WTC11 (cell line): Measurements from ENCODE around the gene ILF3. TPM values are rescaled to one million over a fixed set of nuclear protein-coding genes. Genes with fewer than 3 reads are reported as not detected.

Source experiments
- ATAC-seq: fragments of 200-7000 bp; cut with Tn5 transposase; 2 replicates; pipeline ENCODE4 v1.10.0; 2021; ENCODE audit warnings: mild to moderate bottlenecking, moderate library complexity
- CTCF ChIA-PET: fragments of 300-600 bp; sonication (Branson Sonifier 250); formaldehyde crosslinking; loops from one replicate; lab custom pipeline; 2021; ENCODE audit warnings: antibody characterized with exemption; lab: Charles Lee
- POLR2A ChIA-PET: fragments of 350-600 bp; sonication (Branson Sonifier 250); formaldehyde crosslinking; loops from one replicate; lab custom pipeline; 2021; ENCODE audit warnings: antibody characterized with exemption; lab: Charles Lee
- DNase-seq: peaks from one replicate; pipeline ENCODE4 v3.0.0; 2021; ENCODE audit warnings: low spot score
- H3K27ac Mint-ChIP-seq: 2 replicates; pipeline ENCODE4 v1.8.0; 2021; ENCODE audit warnings: mixed read lengths
- H3K27me3 Mint-ChIP-seq: 2 replicates; pipeline ENCODE4 v1.8.0; 2021; ENCODE audit warnings: low read depth, mild to moderate bottlenecking, moderate library complexity, mixed read lengths
- H3K36me3 Mint-ChIP-seq: 2 replicates; pipeline ENCODE4 v1.8.0; 2021; ENCODE audit warnings: mixed read lengths
- H3K4me1 Mint-ChIP-seq: 2 replicates; pipeline ENCODE4 v1.8.0; 2022; ENCODE audit warnings: mixed read lengths
- H3K4me3 Mint-ChIP-seq: 2 replicates; pipeline ENCODE4 v1.8.0; 2021; ENCODE audit warnings: mild to moderate bottlenecking, moderate library complexity, mixed read lengths
- H3K9me3 Mint-ChIP-seq: 2 replicates; pipeline ENCODE4 v1.8.0; 2021; ENCODE audit warnings: mixed read lengths
- ETV6 ChIP-seq: sonication (generic); formaldehyde crosslinking; IDR thresholded peaks from 2 replicates; pipeline ENCODE4 v1.8.1; 2022; ENCODE audit warnings: mild to moderate bottlenecking, missing genetic modification reagents
- FOXK1 ChIP-seq: sonication (generic); formaldehyde crosslinking; IDR thresholded peaks from 2 replicates; pipeline ENCODE4 v1.8.0; 2022; ENCODE audit warnings: mild to moderate bottlenecking, moderate library complexity, missing genetic modification reagents
- FOXP1 ChIP-seq: sonication (generic); formaldehyde crosslinking; IDR thresholded peaks from 2 replicates; pipeline ENCODE4 v1.8.0; 2022; ENCODE audit warnings: missing genetic modification reagents, mild to moderate bottlenecking, moderate library complexity, borderline replicate concordance
- GABPB1 ChIP-seq: sonication (generic); formaldehyde crosslinking; IDR thresholded peaks from 2 replicates; pipeline ENCODE4 v1.8.1; 2023; ENCODE audit warnings: mild to moderate bottlenecking, missing genetic modification reagents
- HMGA2 ChIP-seq: fragments of 250-450 bp; sonication (Bioruptor Pico); IDR thresholded peaks from 2 replicates; pipeline ENCODE4 v1.4.0; 2021; ENCODE audit warnings: mild to moderate bottlenecking, moderate library complexity
- MYBL2 ChIP-seq: sonication (generic); formaldehyde crosslinking; IDR thresholded peaks from 2 replicates; pipeline ENCODE4 v1.8.1; 2023; ENCODE audit warnings: mild to moderate bottlenecking, moderate library complexity, missing genetic modification reagents
- NFE2L1 ChIP-seq: sonication (generic); formaldehyde crosslinking; IDR thresholded peaks from 2 replicates; pipeline ENCODE4 v1.8.1; 2023; ENCODE audit warnings: missing genetic modification reagents
- NFYB ChIP-seq: sonication (generic); formaldehyde crosslinking; conservative IDR thresholded peaks from 2 replicates; pipeline ENCODE4 v1.8.0; 2022; ENCODE audit warnings: low read depth, missing genetic modification reagents
- NR1H2 ChIP-seq: sonication (generic); formaldehyde crosslinking; IDR thresholded peaks from 2 replicates; pipeline ENCODE4 v1.9.0; 2021; ENCODE audit warnings: mild to moderate bottlenecking, moderate library complexity, missing genetic modification reagents
- NR2C2 ChIP-seq: sonication (generic); formaldehyde crosslinking; IDR thresholded peaks from 2 replicates; pipeline ENCODE4 v1.8.0; 2022; ENCODE audit warnings: mild to moderate bottlenecking, missing genetic modification reagents
- RORB ChIP-seq: fragments of 250-450 bp; sonication (Bioruptor Pico); IDR thresholded peaks from 2 replicates; pipeline ENCODE4 v1.9.0; 2021; ENCODE audit warnings: mild to moderate bottlenecking
- TP53 ChIP-seq: sonication (generic); formaldehyde crosslinking; IDR thresholded peaks from 2 replicates; pipeline ENCODE4 v1.8.1; 2023; ENCODE audit warnings: mild to moderate bottlenecking, missing genetic modification reagents
- ZBTB21 ChIP-seq: sonication (generic); formaldehyde crosslinking; IDR thresholded peaks from 2 replicates; pipeline ENCODE4 v1.8.1; 2023; ENCODE audit warnings: mild to moderate bottlenecking, missing genetic modification reagents, borderline replicate concordance
- ZNF121 ChIP-seq: sonication (generic); formaldehyde crosslinking; IDR thresholded peaks from 2 replicates; pipeline ENCODE4 v1.8.0; 2023; ENCODE audit warnings: missing genetic modification reagents
- ZNF219 ChIP-seq: sonication (generic); formaldehyde crosslinking; IDR thresholded peaks from 2 replicates; pipeline ENCODE4 v1.8.0; 2023; ENCODE audit warnings: missing genetic modification reagents, mild to moderate bottlenecking, borderline replicate concordance
- ZNF317 ChIP-seq: sonication (generic); formaldehyde crosslinking; IDR thresholded peaks from 2 replicates; pipeline ENCODE4 v1.8.1; 2023; ENCODE audit warnings: low read depth, mild to moderate bottlenecking, moderate library complexity, missing genetic modification reagents, borderline replicate concordance
- ZNF396 ChIP-seq: fragments of 250-450 bp; sonication (Bioruptor Pico); IDR thresholded peaks from 2 replicates; pipeline ENCODE4 v1.8.0; 2021; ENCODE audit warnings: mild to moderate bottlenecking, moderate library complexity, borderline replicate concordance
- total RNA-seq: library from RNA; stranded (reverse); gene quantifications from 3 replicates; pipeline ENCODE4 v1.2.3, GENCODE V29; 2021
- TF ChIP-seq, protein P1 (sequence below): sonication (generic); formaldehyde crosslinking; IDR thresholded peaks from 2 replicates; pipeline ENCODE4 v1.8.1; 2023; ENCODE audit warnings: mild to moderate bottlenecking, missing genetic modification reagents
- TF ChIP-seq, protein P2 (sequence below): fragments of 250-450 bp; sonication (Bioruptor Pico); IDR thresholded peaks from 2 replicates; pipeline ENCODE4 v2.1.2; 2022; ENCODE audit warnings: mild to moderate bottlenecking, moderate library complexity
- TF ChIP-seq, protein P3 (sequence below): sonication (generic); formaldehyde crosslinking; IDR thresholded peaks from 2 replicates; pipeline ENCODE4 v1.8.1; 2023; ENCODE audit warnings: mild to moderate bottlenecking, moderate library complexity, missing genetic modification reagents
- TF ChIP-seq, protein P4 (sequence below): fragments of 250-450 bp; sonication (Bioruptor Pico); IDR thresholded peaks from 2 replicates; pipeline ENCODE4 v1.9.0; 2021; ENCODE audit warnings: moderate library complexity, mild to moderate bottlenecking, inconsistent platforms, borderline replicate concordance
- TF ChIP-seq, protein P5 (sequence below): sonication (generic); formaldehyde crosslinking; IDR thresholded peaks from 2 replicates; pipeline ENCODE4 v1.8.1; 2022; ENCODE audit warnings: low read depth, missing genetic modification reagents, borderline replicate concordance
- TF ChIP-seq, protein P6 (sequence below): sonication (generic); formaldehyde crosslinking; IDR thresholded peaks from 2 replicates; pipeline ENCODE4 v1.8.0; 2022; ENCODE audit warnings: mild to moderate bottlenecking, missing genetic modification reagents
- TF ChIP-seq, protein P7 (sequence below): sonication (generic); formaldehyde crosslinking; IDR thresholded peaks from 2 replicates; pipeline ENCODE4 v1.8.1; 2023; ENCODE audit warnings: mild to moderate bottlenecking, missing genetic modification reagents, borderline replicate concordance
- TF ChIP-seq, protein P8 (sequence below): sonication (generic); formaldehyde crosslinking; IDR thresholded peaks from 2 replicates; pipeline ENCODE4 v1.8.1; 2023; ENCODE audit warnings: mild to moderate bottlenecking, missing genetic modification reagents, moderate library complexity
- TF ChIP-seq, protein P9 (sequence below): sonication (generic); formaldehyde crosslinking; IDR thresholded peaks from 2 replicates; pipeline ENCODE4 v1.8.0; 2022; ENCODE audit warnings: mild to moderate bottlenecking, missing genetic modification reagents

ILF3 gene
- total RNA-seq, 1 experiment from 2014 or later, result 659 TPM

DNA sequence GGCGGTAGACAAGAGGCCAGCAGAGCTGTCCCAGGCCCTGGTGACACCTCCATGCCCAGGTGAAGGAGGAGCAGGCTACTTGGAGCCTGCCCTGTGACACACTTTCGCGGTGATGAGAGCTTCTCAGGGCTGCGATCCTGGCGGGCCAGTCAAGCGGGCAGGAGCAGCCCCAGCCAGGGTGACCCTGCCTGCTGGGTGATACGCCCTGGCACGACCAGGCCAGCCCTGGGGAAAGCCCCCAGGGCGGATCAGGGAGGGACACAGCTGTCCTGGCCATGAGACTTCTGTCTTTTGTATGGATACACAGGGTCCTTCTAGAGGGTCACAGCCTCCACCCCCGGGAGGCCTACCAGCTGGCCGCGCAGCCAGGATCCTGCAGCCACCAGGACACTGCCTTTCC lies 76.8 kb downstream of the ILF3 start:
- H3K9me3 Mint-ChIP-seq, result no peaks in the 10 kb centered on the region

DNA sequence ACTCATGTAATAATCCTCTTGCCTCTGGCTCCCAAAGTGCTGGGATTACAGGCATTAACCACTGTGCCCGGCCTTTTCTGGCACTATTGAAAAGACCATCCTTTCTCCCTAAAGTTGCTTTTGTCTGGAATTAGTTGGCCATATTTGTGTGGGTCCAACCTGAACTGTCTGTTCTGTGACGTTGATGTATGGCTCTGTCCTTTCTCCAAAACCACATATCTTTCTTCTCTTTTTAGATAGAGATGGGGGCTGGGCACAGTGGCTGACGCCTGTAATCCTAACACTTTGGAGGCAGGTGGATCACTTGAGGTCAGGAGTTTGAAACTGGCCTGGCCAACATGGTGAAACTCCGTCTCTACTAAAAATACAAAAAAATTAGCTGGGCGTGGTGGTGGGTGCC lies 81.6 kb downstream of the ILF3 start:
- POLR2A ChIA-PET, result no interaction called here
- H3K36me3 Mint-ChIP-seq, result peaks cover 3% of the 10 kb centered on the region
- CTCF ChIA-PET, result interaction anchor here (1.2 to 1.6 kb wide), 2 partner anchors 123 to 125 kb away, joined by 5 to 6 read pairs; no protein-coding TSS in a partner anchor
- H3K9me3 Mint-ChIP-seq, result peaks cover 7% of the 10 kb centered on the region
- H3K27me3 Mint-ChIP-seq, result no peaks in the 10 kb centered on the region
- H3K4me1 Mint-ChIP-seq, result peaks cover 8% of the 10 kb centered on the region; the same call in 1 of the 2 replicates
- ATAC-seq (no peak), DNase-seq (no peak)
- H3K27ac Mint-ChIP-seq, result no peak overlapping the region
- no peak overlapping the region for H3K4me3 Mint-ChIP-seq
- TF ChIP-seq NR2C2 (CRISPR knock-in tag) (no peak), NFE2L1 (CRISPR knock-in tag) (no peak), FOXK1 (CRISPR knock-in tag) (no peak), MYBL2 (CRISPR knock-in tag) (no peak), NR1H2 (CRISPR knock-in tag) (no peak)
- TF ChIP-seq, protein P1, sequence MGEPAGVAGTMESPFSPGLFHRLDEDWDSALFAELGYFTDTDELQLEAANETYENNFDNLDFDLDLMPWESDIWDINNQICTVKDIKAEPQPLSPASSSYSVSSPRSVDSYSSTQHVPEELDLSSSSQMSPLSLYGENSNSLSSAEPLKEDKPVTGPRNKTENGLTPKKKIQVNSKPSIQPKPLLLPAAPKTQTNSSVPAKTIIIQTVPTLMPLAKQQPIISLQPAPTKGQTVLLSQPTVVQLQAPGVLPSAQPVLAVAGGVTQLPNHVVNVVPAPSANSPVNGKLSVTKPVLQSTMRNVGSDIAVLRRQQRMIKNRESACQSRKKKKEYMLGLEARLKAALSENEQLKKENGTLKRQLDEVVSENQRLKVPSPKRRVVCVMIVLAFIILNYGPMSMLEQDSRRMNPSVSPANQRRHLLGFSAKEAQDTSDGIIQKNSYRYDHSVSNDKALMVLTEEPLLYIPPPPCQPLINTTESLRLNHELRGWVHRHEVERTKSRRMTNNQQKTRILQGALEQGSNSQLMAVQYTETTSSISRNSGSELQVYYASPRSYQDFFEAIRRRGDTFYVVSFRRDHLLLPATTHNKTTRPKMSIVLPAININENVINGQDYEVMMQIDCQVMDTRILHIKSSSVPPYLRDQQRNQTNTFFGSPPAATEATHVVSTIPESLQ (CRISPR knock-in tag), result no peak
- TF ChIP-seq, protein P2, sequence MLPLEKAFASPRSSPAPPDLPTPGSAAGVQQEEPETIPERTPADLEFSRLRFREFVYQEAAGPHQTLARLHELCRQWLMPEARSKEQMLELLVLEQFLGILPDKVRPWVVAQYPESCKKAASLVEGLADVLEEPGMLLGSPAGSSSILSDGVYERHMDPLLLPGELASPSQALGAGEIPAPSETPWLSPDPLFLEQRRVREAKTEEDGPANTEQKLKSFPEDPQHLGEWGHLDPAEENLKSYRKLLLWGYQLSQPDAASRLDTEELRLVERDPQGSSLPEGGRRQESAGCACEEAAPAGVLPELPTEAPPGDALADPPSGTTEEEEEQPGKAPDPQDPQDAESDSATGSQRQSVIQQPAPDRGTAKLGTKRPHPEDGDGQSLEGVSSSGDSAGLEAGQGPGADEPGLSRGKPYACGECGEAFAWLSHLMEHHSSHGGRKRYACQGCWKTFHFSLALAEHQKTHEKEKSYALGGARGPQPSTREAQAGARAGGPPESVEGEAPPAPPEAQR, result no peak
- TF ChIP-seq, protein P3, sequence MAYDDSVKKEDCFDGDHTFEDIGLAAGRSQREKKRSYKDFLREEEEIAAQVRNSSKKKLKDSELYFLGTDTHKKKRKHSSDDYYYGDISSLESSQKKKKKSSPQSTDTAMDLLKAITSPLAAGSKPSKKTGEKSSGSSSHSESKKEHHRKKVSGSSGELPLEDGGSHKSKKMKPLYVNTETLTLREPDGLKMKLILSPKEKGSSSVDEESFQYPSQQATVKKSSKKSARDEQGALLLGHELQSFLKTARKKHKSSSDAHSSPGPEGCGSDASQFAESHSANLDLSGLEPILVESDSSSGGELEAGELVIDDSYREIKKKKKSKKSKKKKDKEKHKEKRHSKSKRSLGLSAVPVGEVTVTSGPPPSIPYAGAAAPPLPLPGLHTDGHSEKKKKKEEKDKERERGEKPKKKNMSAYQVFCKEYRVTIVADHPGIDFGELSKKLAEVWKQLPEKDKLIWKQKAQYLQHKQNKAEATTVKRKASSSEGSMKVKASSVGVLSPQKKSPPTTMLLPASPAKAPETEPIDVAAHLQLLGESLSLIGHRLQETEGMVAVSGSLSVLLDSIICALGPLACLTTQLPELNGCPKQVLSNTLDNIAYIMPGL (CRISPR knock-in tag), result no peak
- TF ChIP-seq, protein P4, sequence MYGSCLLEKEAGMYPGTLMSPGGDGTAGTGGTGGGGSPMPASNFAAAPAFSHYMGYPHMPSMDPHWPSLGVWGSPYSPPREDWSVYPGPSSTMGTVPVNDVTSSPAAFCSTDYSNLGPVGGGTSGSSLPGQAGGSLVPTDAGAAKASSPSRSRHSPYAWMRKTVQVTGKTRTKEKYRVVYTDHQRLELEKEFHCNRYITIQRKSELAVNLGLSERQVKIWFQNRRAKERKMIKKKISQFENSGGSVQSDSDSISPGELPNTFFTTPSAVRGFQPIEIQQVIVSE (CRISPR knock-in tag), result no peak
- TF ChIP-seq, protein P5, sequence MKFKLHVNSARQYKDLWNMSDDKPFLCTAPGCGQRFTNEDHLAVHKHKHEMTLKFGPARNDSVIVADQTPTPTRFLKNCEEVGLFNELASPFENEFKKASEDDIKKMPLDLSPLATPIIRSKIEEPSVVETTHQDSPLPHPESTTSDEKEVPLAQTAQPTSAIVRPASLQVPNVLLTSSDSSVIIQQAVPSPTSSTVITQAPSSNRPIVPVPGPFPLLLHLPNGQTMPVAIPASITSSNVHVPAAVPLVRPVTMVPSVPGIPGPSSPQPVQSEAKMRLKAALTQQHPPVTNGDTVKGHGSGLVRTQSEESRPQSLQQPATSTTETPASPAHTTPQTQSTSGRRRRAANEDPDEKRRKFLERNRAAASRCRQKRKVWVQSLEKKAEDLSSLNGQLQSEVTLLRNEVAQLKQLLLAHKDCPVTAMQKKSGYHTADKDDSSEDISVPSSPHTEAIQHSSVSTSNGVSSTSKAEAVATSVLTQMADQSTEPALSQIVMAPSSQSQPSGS (CRISPR knock-in tag), result no peak

More for the DNA sequence above, 76.8 kb downstream of the ILF3 start:
- DNase-seq (no peak), ATAC-seq (no peak)
- Mint-ChIP-seq H3K4me1 (0 out of 2 replicates have a peak, but pooled peaks cover 3% of the 10 kb centered on the region), H3K4me3 (no peak overlapping the region), H3K36me3 (peaks cover 3% of the 10 kb centered on the region; the same call in 1 of the 2 replicates), H3K27me3 (no peaks in the 10 kb centered on the region), H3K27ac (peak overlapping the region; percentile 49; the same call in 1 of the 2 replicates)
- no peak for TF ChIP-seq NFYB
- TF ChIP-seq, protein P6, sequence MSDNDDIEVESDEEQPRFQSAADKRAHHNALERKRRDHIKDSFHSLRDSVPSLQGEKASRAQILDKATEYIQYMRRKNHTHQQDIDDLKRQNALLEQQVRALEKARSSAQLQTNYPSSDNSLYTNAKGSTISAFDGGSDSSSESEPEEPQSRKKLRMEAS (CRISPR knock-in tag), result no peak
- TF ChIP-seq ZNF317 (CRISPR knock-in tag), result no peak
- TF ChIP-seq, protein P7, sequence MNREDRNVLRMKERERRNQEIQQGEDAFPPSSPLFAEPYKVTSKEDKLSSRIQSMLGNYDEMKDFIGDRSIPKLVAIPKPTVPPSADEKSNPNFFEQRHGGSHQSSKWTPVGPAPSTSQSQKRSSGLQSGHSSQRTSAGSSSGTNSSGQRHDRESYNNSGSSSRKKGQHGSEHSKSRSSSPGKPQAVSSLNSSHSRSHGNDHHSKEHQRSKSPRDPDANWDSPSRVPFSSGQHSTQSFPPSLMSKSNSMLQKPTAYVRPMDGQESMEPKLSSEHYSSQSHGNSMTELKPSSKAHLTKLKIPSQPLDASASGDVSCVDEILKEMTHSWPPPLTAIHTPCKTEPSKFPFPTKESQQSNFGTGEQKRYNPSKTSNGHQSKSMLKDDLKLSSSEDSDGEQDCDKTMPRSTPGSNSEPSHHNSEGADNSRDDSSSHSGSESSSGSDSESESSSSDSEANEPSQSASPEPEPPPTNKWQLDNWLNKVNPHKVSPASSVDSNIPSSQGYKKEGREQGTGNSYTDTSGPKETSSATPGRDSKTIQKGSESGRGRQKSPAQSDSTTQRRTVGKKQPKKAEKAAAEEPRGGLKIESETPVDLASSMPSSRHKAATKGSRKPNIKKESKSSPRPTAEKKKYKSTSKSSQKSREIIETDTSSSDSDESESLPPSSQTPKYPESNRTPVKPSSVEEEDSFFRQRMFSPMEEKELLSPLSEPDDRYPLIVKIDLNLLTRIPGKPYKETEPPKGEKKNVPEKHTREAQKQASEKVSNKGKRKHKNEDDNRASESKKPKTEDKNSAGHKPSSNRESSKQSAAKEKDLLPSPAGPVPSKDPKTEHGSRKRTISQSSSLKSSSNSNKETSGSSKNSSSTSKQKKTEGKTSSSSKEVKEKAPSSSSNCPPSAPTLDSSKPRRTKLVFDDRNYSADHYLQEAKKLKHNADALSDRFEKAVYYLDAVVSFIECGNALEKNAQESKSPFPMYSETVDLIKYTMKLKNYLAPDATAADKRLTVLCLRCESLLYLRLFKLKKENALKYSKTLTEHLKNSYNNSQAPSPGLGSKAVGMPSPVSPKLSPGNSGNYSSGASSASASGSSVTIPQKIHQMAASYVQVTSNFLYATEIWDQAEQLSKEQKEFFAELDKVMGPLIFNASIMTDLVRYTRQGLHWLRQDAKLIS (CRISPR knock-in tag), result no peak
- no peak for TF ChIP-seq FOXP1
- TF ChIP-seq, protein P8, sequence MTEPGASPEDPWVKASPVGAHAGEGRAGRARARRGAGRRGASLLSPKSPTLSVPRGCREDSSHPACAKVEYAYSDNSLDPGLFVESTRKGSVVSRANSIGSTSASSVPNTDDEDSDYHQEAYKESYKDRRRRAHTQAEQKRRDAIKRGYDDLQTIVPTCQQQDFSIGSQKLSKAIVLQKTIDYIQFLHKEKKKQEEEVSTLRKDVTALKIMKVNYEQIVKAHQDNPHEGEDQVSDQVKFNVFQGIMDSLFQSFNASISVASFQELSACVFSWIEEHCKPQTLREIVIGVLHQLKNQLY (CRISPR knock-in tag), result no peak
- no peak for TF ChIP-seq GABPB1 (CRISPR knock-in tag)
- no peak for TF ChIP-seq ZNF121
- no peak for TF ChIP-seq RORB (CRISPR knock-in tag)
- TF ChIP-seq HMGA2 (CRISPR knock-in tag), result no peak
- no peak for TF ChIP-seq ETV6 (CRISPR knock-in tag)
- no peak for TF ChIP-seq ZBTB21 (CRISPR knock-in tag)
- no peak for TF ChIP-seq FOXK1 (CRISPR knock-in tag)
- TF ChIP-seq TP53, result no peak
- TF ChIP-seq ZNF396 (CRISPR knock-in tag), result no peak
- no peak for TF ChIP-seq ZNF219
- TF ChIP-seq, protein P9, sequence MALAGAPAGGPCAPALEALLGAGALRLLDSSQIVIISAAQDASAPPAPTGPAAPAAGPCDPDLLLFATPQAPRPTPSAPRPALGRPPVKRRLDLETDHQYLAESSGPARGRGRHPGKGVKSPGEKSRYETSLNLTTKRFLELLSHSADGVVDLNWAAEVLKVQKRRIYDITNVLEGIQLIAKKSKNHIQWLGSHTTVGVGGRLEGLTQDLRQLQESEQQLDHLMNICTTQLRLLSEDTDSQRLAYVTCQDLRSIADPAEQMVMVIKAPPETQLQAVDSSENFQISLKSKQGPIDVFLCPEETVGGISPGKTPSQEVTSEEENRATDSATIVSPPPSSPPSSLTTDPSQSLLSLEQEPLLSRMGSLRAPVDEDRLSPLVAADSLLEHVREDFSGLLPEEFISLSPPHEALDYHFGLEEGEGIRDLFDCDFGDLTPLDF (CRISPR knock-in tag), result no peak
- CTCF ChIA-PET, result interaction anchor here (2.9 kb wide), 1 partner anchor 14 kb away, joined by 17 read pairs; the partner anchor contains the start of gene DNM2
- POLR2A ChIA-PET, result interaction anchor here (0.7 kb wide), 1 partner anchor 17 kb away, joined by 4 read pairs; no protein-coding TSS in a partner anchor
